ENCODE results near the gene ZBTB45.

DNA sequence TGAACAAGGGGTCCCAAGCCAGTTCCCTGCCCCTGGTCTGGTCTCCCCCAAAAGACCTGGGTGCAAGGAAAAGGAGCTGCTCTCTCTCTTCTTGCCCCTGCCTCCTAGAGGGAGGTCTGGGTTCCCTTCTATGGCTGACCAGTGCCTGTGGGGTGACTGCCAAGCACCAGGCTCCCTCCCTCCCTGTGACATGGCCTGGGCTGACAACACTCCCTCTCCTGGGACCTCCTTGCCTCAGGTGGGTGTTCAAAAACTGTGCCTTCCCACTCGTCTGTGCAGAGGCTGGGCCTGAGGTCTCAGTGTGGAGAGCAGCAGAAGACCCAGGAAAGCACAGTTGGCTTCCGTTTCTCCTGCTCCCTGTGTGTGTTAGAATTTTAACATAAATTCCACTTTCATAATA lies 38.8 kb downstream of the ZBTB45 start:
- TF ChIP-seq, protein P1, sequence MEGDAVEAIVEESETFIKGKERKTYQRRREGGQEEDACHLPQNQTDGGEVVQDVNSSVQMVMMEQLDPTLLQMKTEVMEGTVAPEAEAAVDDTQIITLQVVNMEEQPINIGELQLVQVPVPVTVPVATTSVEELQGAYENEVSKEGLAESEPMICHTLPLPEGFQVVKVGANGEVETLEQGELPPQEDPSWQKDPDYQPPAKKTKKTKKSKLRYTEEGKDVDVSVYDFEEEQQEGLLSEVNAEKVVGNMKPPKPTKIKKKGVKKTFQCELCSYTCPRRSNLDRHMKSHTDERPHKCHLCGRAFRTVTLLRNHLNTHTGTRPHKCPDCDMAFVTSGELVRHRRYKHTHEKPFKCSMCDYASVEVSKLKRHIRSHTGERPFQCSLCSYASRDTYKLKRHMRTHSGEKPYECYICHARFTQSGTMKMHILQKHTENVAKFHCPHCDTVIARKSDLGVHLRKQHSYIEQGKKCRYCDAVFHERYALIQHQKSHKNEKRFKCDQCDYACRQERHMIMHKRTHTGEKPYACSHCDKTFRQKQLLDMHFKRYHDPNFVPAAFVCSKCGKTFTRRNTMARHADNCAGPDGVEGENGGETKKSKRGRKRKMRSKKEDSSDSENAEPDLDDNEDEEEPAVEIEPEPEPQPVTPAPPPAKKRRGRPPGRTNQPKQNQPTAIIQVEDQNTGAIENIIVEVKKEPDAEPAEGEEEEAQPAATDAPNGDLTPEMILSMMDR (IDR thresholded peaks at IDR 0.05; ENCODE audit: poor library complexity): no peak
- no peak for TF ChIP-seq EZH2 (IDR thresholded peaks at IDR 0.05; ENCODE audit: borderline replicate concordance)

All from hepatocyte (in vitro differentiated cells).